Activated CD8-positive, alpha-beta memory T cell treated with anti-CD3 and anti-CD28 coated beads for 4 hours (primary cell): ENCODE results near the gene CC2D2B.
"Not testable (repeated sequence)": the region's sequence is repeated elsewhere in the genome, so short reads cannot be mapped to it uniquely, and the experiment has no call there.

Experiments
- DNase-seq, 2 donors: peaks; one replicate each; pipeline ENCODE4 v3.0.0-alpha.2; 2020; ENCODE audit warnings: low read depth in 2 of 2

CC2D2B gene

GRCh38 chr10:96017191-96017687 is 109.5 kb downstream of the CC2D2B start:
- DNase-seq, result no peak

GRCh38 chr10:96021332-96021731 is 113.6 kb downstream of the CC2D2B start:
- DNase-seq, result no peak

DNA sequence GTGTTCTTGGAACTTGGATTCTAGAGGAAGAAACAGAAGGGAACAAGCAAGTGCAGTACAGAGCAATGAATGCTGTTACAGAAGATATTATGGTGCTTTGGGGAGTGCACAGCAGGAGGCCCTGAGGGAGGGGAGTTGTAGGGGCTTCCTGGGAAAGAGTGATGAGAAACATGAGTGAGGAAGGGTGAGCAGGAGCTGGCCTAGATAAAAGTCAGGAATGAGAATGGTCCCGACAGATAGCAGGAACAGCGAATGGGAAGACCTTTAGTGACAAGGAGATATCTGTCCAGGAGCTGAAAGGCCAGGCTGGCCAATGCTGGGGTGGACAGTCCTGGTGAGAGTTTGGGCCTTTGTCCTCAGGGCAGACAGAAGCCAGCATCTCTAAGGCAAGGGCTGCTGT is 115.0 kb downstream of the CC2D2B start:
- DNase-seq, result no peak

DNA sequence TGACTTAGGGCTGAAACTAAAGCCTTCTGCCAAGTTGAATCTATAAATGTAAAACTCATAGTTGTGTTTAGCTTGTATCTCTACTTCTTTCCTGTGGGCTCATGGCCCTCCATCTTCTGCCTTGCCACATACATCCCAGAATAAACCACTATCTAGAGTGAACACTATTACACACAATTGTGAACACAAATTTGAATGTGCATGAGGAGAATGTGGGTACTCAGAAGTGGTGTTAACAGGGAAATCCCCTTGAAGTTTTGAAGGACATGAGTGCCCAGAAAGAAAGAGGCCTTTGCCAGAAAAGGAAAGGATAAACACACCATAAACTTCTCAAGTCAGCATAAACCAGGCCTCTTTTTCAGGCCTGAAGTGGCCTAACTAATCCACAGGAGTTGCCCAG is 115.4 kb downstream of the CC2D2B start:
- no peak for DNase-seq

- no peak for DNase-seq
Observed at GRCh38 chr10:96025566-96025965, 117.8 kb downstream of the CC2D2B start.

DNA sequence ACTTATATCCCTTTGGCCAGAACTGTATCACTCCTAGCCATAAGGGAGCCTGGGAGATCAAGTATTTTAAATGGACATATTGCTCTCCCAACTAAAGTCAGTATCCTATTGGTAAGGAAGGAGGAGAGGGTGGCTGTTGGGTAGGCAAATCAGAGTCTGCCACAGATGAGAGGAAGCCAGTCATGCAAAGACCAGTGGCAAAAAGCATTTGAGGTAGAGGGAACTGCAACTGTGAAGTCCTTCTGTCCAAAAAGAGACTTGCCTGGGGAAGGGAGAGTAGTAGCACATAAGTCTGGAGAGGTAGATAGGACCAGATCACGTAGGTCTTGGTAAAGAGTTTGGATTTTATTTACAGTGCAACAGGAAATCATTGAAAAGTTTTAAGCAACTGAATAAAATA is 126.8 kb downstream of the CC2D2B start:
- DNase-seq, result no peak

GRCh38 chr10:96038476-96039387 is 131.0 kb downstream of the CC2D2B start:
- no peak for DNase-seq

DNA sequence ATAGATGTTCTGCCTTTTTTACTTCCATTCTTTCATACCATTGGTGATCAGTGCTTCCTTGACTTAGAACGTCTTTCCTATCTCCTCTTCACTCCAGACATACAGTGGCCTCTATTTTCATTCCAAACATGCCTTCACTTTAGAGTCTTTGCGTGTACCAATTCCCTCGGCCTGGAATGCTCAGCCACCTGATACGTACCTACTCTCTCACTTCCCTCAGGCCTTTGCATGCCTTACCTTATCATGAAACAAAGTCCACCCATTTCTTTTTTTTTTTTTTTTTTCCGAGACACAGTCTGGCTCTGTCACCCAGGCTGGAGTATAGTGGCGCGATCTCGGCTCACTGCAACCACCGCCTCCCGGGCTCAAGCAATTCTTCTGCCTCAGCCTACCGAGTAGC is 133.4 kb downstream of the CC2D2B start:
- no peak for DNase-seq

DNA sequence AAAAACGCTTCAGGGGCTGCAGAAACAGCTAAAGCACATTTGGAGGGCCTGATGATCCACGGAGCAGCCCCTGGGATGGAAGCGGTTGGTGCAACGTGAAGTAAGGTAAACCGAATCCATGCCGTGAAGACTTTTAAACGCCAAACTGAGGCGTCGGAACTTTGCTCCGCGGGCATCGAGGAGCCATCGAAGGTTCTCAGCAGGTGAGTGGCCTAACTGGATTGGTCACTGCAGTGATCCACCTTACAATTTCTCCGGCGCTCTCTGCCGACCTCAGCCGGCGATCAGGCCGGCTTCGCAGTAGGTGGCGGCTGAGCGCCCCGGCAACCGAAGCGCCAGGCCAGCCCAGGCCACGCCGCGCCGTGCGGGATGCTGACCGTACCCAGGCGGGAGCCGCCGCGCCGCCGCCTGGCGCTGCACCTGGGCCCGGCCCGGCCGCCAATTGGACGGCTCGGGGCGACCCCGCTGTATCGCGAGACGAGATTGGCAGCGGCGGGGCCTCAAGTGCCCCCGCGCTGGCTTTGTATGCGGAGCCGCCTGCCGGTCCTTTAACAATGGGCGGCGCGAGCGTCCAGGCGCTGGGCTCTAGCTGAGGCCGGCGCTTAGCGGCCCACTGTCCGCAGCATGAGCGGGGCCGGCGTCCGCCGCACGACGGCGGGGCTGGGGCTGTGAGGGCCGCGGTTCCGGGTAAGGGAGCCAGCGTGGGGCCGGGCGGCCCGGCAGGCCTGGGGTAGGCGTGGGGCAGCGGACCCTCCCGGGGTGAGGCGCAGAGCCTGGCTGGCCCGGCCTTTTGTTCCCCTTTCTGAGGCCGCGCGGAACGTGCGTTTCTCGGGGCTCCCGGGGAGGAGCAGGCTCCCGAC is 135.5 kb downstream of the CC2D2B start, which contains the start of gene CCNJ:
Gene CCNJ, plus strand, starts transcription at position 551 of the 860 bp plus-strand sequence. CDS start 811 bp downstream, outside the sequence.
- peak; percentile 60 to 61 for DNase-seq

- DNase-seq, result peak; percentile 18 to 20
Observed at GRCh38 chr10:96043893-96044715, 136.3 kb downstream of the CC2D2B start.

DNA sequence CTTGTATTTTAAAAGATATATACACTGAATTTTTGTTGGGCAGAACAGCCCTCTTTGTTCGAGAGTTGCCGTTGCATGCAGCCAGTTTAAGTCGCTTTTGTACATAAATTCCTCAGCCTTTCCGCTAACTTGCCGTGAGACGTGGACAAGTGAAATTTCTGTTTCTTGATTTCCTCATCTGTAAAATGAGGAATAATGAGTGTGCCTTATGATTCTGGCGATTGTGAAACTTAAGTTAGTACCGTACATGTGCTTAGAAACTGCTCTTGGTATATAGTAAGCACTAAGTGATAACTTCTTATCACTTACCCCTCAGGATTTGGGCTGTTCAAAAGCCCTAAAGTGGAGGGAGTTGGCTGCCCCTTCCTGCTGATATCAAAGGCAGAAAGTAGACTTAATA is 137.0 kb downstream of the CC2D2B start:
- no peak for DNase-seq

GRCh38 chr10:96046546-96046945 is 138.8 kb downstream of the CC2D2B start:
- no peak for DNase-seq

DNA sequence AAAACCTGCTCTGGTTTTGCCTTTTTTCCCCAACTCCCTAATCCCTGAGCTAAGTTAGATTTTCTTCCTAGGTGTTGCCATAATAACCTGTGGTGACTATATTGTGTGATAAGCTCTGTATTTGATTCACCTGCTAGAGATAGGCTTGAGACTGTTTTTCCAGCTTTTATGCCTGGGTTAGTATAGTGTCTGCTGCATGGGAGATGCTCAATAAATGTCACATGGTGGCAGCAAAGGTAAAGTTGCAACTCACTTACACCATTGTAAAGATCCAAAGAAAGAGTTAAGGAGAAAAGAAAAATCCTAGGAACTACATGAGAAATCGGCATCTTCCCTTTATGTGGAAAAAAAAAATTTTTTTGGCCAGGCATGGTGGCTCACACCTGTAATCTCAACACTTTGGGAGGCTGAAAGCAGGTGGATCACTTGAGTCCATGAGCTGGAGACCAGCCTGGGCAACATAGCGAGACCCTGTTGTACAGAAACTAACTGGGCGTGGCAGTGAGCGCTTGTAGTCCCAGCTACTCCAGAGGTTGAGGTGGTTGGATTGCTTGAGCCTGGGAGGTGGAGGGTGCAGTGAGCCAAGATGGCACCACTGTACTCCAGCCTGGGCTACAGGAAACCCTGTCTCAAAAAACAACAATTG is 139.4 kb downstream of the CC2D2B start:
- DNase-seq, result no peak

- not testable (repeated sequence) for DNase-seq
Observed at GRCh38 chr10:96047925-96048324, 140.2 kb downstream of the CC2D2B start.

GRCh38 chr10:96049340-96049739 is 141.6 kb downstream of the CC2D2B start:
- DNase-seq, result no peak

GRCh38 chr10:96053985-96054384 is 146.2 kb downstream of the CC2D2B start:
- DNase-seq, result no peak

DNA sequence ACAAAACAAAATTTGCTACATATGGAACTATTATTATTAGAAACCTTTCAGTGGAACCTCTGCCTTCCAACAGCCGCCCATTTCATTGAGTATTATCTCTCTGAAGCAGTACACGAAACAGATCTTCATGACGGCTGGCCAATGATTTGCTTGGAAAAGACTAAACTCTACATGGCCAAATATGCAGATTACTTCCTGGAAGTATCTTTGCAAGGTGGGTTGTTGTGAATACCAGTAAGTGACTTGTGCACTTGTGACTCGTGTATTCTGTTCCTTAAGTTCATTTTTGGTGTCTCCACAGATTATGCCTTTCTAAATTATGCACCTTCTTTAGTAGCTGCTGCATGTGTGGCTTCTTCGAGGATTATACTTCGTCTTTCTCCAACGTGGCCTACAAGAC is 149.0 kb downstream of the CC2D2B start:
- DNase-seq, result no peak

- DNase-seq, result no peak
Observed at GRCh38 chr10:96061232-96061631, 153.5 kb downstream of the CC2D2B start.

DNA sequence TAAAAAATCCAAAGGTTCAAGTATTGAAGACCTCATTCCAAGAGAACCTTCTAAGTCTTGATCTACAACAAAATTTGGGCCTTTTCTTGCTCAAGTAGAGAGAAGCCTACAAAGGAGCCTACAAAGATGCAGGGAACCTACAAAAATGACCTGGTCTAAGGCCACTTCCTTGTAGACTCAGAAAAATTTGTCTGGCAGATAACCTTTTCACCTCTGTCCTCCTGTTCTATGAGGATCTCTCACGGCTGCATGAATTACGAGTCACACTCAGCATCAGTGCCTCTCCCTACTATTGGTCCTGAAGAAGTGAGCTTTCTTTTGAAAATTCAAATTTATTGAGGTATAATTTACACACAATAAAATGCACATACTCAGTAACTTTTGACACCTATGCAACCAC is 164.9 kb downstream of the CC2D2B start:
- DNase-seq, result no peak

DNA sequence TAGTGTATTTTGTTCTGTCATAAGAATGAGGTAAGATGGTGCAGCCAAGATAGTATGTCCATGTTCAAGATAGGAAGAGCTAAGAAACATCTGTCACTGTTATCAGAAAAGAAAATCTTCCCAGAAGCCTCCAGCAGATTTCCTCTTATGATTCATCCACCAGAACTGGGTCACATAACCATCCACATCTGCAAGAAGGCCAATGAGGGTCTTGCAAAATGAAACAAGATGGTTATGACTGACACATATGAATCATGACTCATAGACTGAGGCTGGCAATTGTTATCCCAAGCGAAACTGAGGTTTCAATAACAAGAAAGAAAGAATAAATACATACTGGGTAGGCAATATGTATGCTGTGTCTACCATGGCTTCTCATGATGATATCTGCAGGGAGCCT is 165.9 kb downstream of the CC2D2B start:
- no peak for DNase-seq

GRCh38 chr10:96074776-96075175 is 167.0 kb downstream of the CC2D2B start:
- no peak for DNase-seq
